Measurements from ENCODE around the gene LRCOL1. TPM values are rescaled to one million over a fixed set of nuclear protein-coding genes. Genes with fewer than 3 reads are reported as not detected.

The LRCOL1 gene
- total RNA-seq, 6 experiments from 2014 or later: 0.61 to 13.1 (median 6.8) TPM

GRCh38 chr12:132657004-132657727 lies 46.8 kb upstream of the LRCOL1 start:
- TF ChIP-seq CTCF (IDR thresholded peaks at IDR 0.05) (peak in 3 of 4 donors; percentile 18 to 36 (median 18)), POLR2A (IDR thresholded peaks at IDR 0.05) (no peak)
- peak; percentile 71 to 88 (median 74) for ATAC-seq
- peak in 1 of 3 donors; percentile 53 for DNase-seq
- WGBS (ENCODE audit: insufficient coverage, low coverage, low lambda C conversion rate, missing lambda C conversion rate): 89% methylated on average over 8 of the region's 12 CpGs
- H3K27me3 ChIP-seq: no peaks in the 10 kb centered on the region
- no peak overlapping the region for H3K27ac ChIP-seq
- no peak overlapping the region for H3K4me3 ChIP-seq
- H3K36me3 ChIP-seq: peaks cover 0 to 78% (median 21%) of the 10 kb centered on the region in 4 donors
- intact Hi-C loops (cut with DNase I): no loop called here
- H3K4me1 ChIP-seq: peaks cover 0 to 4% (median 0%) of the 10 kb centered on the region in 4 donors
- no peaks in the 10 kb centered on the region for H3K9me3 ChIP-seq

GRCh38 chr12:132653567-132654290 lies 43.3 kb upstream of the LRCOL1 start:
- TF ChIP-seq CTCF (IDR thresholded peaks at IDR 0.05) (no peak), POLR2A (IDR thresholded peaks at IDR 0.05) (no peak)
- WGBS (ENCODE audit: insufficient coverage, low coverage, low lambda C conversion rate, missing lambda C conversion rate): 81% methylated on average over 7 of the region's 7 CpGs
- peaks cover 0 to 4% (median 0%) of the 10 kb centered on the region in 4 donors for H3K4me1 ChIP-seq
- intact Hi-C loops (cut with DNase I): no loop called here
- no peaks in the 10 kb centered on the region for H3K9me3 ChIP-seq
- H3K36me3 ChIP-seq: peaks cover 0 to 59% (median 13%) of the 10 kb centered on the region in 4 donors
- H3K4me3 ChIP-seq: no peak overlapping the region
- no peaks in the 10 kb centered on the region for H3K27me3 ChIP-seq
- DNase-seq: no peak
- no peak overlapping the region for H3K27ac ChIP-seq
- no peak for ATAC-seq

- Histone ChIP-seq H3K9me3 (no peaks in the 10 kb centered on the region), H3K36me3 (peaks cover 0 to 56% (median 5%) of the 10 kb centered on the region in 4 donors)
- WGBS (ENCODE audit: insufficient coverage, low coverage, low lambda C conversion rate, missing lambda C conversion rate): 68% methylated on average over 5 of the region's 9 CpGs
Observed at GRCh38 chr12:132651444-132652100, 41.2 kb upstream of the LRCOL1 start.

More at GRCh38 chr12:132651444-132652100, 41.2 kb upstream of the LRCOL1 start:
- intact Hi-C loops (cut with DNase I): no loop called here
- H3K27me3 ChIP-seq: no peaks in the 10 kb centered on the region
- no peak overlapping the region for H3K4me3 ChIP-seq
- H3K27ac ChIP-seq: no peak overlapping the region
- H3K4me1 ChIP-seq: no peaks in the 10 kb centered on the region
- ATAC-seq: no peak
- TF ChIP-seq CTCF (IDR thresholded peaks at IDR 0.05) (no peak), POLR2A (IDR thresholded peaks at IDR 0.05) (no peak)
- peak in 1 of 3 donors; percentile 27 for DNase-seq
